HEK293T (cell line): ENCODE measurements around the gene DAP.

Experiments used
- FOXA1 ChIP-seq: fragments of 450-650 bp; IDR thresholded peaks from 2 replicates; pipeline ENCODE4 v1.6.1; 2016; ENCODE audit warnings: mild to moderate bottlenecking
- FOXK2 ChIP-seq: fragments of 450-650 bp; IDR thresholded peaks from 2 replicates; pipeline ENCODE4 v1.6.1; 2016; ENCODE audit warnings: mild to moderate bottlenecking
- HDGF ChIP-seq: fragments of 450-650 bp; IDR thresholded peaks from 2 replicates; pipeline ENCODE4 v1.6.1; 2017; ENCODE audit warnings: antibody characterized with exemption, borderline replicate concordance
- LEF1 ChIP-seq: fragments of 450-650 bp; IDR thresholded peaks from 2 replicates; pipeline ENCODE4 v1.6.1; 2017; ENCODE audit warnings: mild to moderate bottlenecking, borderline replicate concordance
- PKNOX1 ChIP-seq: fragments of 450-650 bp; IDR thresholded peaks from 2 replicates; pipeline ENCODE4 v1.6.1; 2016
- SP1 ChIP-seq: fragments of 450-650 bp; IDR thresholded peaks from 2 replicates; pipeline ENCODE4 v1.6.1; 2017

- no peak for TF ChIP-seq HDGF
- no peak for TF ChIP-seq SP1
- no peak for TF ChIP-seq LEF1
- no peak for TF ChIP-seq FOXA1
- TF ChIP-seq FOXK2, result no peak
- TF ChIP-seq PKNOX1, result no peak
Measured at GRCh38 chr5:10680876-10681481, 80.1 kb downstream of the DAP start.
